Activated naive CD8-positive, alpha-beta T cell (primary cell): ENCODE results near the gene FUT8.

Experiments used
- H3K27ac Mint-ChIP-seq: one replicate; pipeline ENCODE4 v1.8.0; 2021; ENCODE audit warnings: mixed read lengths
- H3K27me3 Mint-ChIP-seq: one replicate; pipeline ENCODE4 v1.8.0; 2021; ENCODE audit warnings: mixed read lengths
- H3K36me3 Mint-ChIP-seq: one replicate; pipeline ENCODE4 v1.8.0; 2021; ENCODE audit warnings: mixed read lengths
- H3K4me1 Mint-ChIP-seq: one replicate; pipeline ENCODE4 v1.8.0; 2021; ENCODE audit warnings: low read depth, mixed read lengths
- H3K4me3 Mint-ChIP-seq: one replicate; pipeline ENCODE4 v1.8.0; 2021; ENCODE audit warnings: mild to moderate bottlenecking, mixed read lengths
- H3K9me3 Mint-ChIP-seq: one replicate; pipeline ENCODE4 v1.8.0; 2021; ENCODE audit warnings: low read depth, mixed read lengths

Gene FUT8

DNA sequence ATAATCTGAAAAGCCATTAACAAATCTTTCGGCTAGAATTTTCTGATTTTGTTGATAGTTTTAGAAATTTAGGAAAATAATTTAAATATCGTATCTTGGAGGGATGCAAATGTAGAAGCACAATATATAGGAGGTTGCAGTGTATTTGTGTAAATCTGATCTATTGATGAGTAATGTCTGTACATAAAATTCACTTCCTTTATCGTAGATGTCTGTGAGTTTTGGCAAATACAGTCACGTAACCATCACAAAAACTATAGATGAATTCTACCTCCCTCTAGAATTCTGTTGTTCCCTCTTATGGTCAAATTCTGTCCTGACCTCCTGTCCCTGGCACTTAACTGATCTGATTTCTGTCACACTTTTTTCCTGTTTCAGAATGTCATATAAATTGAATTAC is 151.8 kb downstream of the FUT8 start:
- Mint-ChIP-seq H3K27ac (no peak overlapping the region), H3K4me3 (no peak overlapping the region), H3K36me3 (peaks cover 27% of the 10 kb centered on the region), H3K4me1 (peaks cover 53% of the 10 kb centered on the region), H3K9me3 (peaks cover 7% of the 10 kb centered on the region), H3K27me3 (no peaks in the 10 kb centered on the region)

DNA sequence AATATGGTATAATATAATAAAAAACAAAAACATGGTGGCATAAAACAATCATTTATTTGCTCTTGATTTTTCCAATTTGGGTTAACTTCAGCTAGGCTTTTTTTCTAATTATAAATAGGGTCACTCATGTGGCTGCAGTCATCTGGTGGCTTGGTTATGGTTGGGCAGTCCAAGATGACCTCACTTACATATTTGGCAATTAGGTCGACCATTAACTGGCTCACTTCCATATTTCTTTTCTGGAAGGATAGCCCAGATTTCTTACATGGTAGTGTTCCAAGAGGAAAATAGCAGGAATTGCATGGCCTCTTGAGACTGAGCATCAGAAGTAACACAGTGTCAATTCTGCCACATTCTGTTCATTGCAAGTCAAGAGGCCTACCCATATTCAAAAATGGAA is 153.4 kb downstream of the FUT8 start:
- Mint-ChIP-seq H3K27me3 (no peaks in the 10 kb centered on the region), H3K36me3 (peaks cover 32% of the 10 kb centered on the region), H3K27ac (no peak overlapping the region), H3K4me1 (peaks cover 54% of the 10 kb centered on the region), H3K9me3 (peaks cover 7% of the 10 kb centered on the region), H3K4me3 (no peak overlapping the region)

DNA sequence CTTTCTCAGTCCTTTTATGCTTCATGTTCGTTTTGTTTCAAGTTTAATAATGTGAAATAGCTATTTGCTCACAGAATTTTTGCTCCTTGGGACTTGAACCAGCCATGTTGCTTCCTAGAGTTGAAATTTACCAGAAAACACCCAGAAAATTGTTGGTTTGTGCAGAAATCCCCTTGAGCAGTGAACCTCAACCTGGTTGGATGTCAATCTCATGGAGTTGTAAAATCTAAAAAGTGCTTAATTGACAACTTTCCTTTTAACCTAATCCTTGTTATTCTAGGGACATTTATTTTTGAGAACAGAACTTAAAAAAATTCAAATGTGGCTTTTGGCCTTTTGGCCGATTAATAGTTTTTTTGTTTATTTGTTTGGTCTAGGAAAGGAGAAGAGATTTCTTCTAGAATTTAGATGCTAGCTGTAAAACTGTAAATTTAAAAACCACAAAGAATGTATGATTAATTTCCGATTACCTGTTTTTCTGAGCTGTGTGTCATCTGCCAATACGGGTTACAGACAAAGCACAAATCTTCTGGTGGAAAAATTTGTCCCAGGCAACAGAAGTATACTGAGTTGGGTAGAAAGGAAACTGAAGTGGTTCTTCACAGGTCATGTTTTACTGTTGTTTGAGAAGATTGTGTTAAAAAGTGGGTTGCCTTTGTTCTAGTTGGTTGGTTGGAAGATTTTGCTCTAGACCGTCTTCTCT is 154.4 kb downstream of the FUT8 start:
- Mint-ChIP-seq H3K36me3 (peaks cover 35% of the 10 kb centered on the region), H3K27me3 (no peaks in the 10 kb centered on the region), H3K9me3 (peaks cover 7% of the 10 kb centered on the region), H3K4me1 (peaks cover 59% of the 10 kb centered on the region), H3K4me3 (peak overlapping the region; percentile 14), H3K27ac (peak overlapping the region; percentile 66)

DNA sequence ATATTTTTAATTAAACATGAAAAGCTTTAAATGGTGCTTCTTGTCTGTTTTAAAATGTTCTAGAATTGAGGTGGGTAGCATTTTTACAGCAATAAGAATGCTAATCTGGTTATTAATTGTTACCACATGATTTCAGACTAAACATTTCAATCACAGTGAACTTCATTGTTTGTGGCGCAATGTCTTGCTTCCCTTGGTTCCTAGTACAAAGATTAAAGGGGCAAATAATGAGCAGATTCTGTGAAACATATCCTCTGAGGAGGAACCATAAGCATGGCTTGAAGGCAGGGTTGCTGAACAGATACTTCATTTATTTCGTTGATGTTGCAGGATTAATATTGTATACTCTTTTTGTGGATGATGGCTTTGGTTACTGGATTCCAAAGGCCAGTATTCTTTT is 162.1 kb downstream of the FUT8 start:
- Mint-ChIP-seq H3K27me3 (no peaks in the 10 kb centered on the region), H3K27ac (no peak overlapping the region), H3K4me1 (peaks cover 49% of the 10 kb centered on the region), H3K4me3 (no peak overlapping the region), H3K36me3 (peaks cover 23% of the 10 kb centered on the region), H3K9me3 (no peaks in the 10 kb centered on the region)

DNA sequence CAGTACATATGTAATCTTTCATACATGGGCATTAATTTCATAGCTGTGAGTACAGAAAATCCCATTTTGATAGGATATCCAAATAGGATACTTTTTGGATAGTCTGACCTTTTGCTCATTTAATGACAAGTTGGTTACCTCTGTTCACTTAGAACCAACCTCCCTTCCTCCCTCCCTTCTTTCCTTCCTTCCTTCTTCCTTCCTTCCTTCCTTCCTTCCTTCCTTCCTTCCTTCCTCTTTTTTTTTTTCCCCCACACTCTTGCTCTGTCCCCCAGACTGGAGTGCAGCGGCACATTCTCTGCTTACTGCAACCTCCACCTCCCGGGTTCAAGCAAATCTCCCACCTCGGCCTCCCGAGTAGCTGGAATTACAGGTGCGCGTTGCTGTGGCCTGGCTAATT is 162.9 kb downstream of the FUT8 start:
- Mint-ChIP-seq H3K4me3 (no peak overlapping the region), H3K36me3 (peaks cover 22% of the 10 kb centered on the region), H3K27me3 (no peaks in the 10 kb centered on the region), H3K27ac (no peak overlapping the region), H3K9me3 (no peaks in the 10 kb centered on the region), H3K4me1 (peaks cover 47% of the 10 kb centered on the region)

DNA sequence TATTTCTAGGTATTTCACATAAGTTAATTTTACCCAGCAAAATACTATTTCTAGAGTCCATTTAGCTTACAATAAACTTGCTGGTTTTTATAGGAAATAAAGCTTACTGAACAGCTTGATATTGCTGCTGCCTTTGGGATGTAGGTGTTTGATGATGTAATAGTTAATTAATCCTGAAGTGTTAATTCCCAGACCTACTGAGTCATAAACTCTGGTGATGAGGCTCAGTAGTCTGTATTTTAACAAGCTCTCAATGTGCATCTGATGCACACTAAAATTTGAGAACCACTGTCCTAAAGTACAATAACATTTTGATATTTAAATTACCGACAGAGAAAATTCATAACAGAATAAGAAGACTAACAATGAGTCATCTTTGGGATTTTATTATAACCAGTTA is 168.4 kb downstream of the FUT8 start:
- H3K4me1 Mint-ChIP-seq: peaks cover 31% of the 10 kb centered on the region
- H3K9me3 Mint-ChIP-seq: no peaks in the 10 kb centered on the region
- peaks cover 13% of the 10 kb centered on the region for H3K36me3 Mint-ChIP-seq
- H3K4me3 Mint-ChIP-seq: no peak overlapping the region
- H3K27me3 Mint-ChIP-seq: no peaks in the 10 kb centered on the region
- H3K27ac Mint-ChIP-seq: no peak overlapping the region

DNA sequence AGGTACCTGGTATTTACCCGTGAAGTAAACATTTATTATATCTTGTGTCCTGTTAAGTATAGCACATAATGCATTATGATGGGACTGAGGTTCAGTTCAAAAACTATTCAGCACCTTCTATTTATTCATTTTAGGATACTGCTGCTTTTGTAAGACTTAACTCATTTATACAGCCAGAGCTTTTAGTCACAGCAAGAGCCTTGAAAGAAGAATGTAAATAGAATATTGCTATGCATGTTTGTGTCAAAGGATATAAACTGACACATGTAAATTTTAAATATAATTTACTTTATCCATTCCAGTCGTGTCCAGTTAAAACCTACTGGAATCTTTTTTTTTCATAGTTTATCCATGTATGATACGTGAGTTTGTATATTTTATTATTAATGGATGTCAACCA is 168.8 kb downstream of the FUT8 start:
- Mint-ChIP-seq H3K9me3 (no peaks in the 10 kb centered on the region), H3K27me3 (no peaks in the 10 kb centered on the region), H3K36me3 (peaks cover 9% of the 10 kb centered on the region), H3K27ac (no peak overlapping the region), H3K4me1 (peaks cover 31% of the 10 kb centered on the region), H3K4me3 (no peak overlapping the region)

DNA sequence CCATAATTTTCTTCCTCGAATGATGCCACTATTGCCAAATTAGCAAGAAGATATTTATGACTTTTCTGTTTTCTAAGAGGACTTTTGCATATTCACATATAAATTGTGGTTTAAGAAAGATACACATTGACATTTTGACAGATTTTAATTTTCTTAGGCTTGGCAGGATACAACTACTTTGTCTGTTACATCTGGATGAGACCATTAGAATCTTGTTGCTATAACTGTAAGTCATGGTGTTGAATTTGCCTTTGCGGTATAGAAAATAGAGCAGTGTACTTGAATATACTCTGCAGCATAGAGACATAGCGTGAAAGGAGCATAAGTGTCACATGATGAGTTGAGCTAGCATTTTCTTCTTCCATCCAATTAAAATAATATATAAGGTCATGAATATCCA is 169.3 kb downstream of the FUT8 start:
- no peak overlapping the region for H3K27ac Mint-ChIP-seq
- H3K27me3 Mint-ChIP-seq: no peaks in the 10 kb centered on the region
- no peaks in the 10 kb centered on the region for H3K9me3 Mint-ChIP-seq
- H3K36me3 Mint-ChIP-seq: peaks cover 9% of the 10 kb centered on the region
- peaks cover 31% of the 10 kb centered on the region for H3K4me1 Mint-ChIP-seq
- H3K4me3 Mint-ChIP-seq: no peak overlapping the region

DNA sequence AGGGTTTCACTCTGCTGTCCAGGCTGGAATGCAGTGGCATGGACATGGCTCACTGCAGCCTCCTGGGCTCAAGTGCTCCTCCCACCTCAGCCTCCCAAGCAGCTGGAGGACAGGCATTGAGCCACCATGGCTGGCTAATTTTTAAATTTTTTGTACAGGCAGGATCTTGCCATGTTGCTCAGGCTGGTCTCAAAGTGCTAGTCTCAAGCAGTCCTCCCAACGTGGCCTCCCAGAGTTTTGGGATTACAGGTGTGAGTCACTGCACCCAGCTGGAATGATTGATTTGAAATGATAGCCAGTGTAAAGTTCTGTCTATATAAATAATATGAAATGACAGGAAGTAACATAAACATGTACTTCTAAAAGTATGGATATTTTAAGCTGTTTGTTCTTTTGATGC is 172.7 kb downstream of the FUT8 start:
- H3K4me3 Mint-ChIP-seq: no peak overlapping the region
- no peak overlapping the region for H3K27ac Mint-ChIP-seq
- H3K9me3 Mint-ChIP-seq: no peaks in the 10 kb centered on the region
- peaks cover 29% of the 10 kb centered on the region for H3K4me1 Mint-ChIP-seq
- H3K27me3 Mint-ChIP-seq: no peaks in the 10 kb centered on the region
- H3K36me3 Mint-ChIP-seq: peaks cover 11% of the 10 kb centered on the region

DNA sequence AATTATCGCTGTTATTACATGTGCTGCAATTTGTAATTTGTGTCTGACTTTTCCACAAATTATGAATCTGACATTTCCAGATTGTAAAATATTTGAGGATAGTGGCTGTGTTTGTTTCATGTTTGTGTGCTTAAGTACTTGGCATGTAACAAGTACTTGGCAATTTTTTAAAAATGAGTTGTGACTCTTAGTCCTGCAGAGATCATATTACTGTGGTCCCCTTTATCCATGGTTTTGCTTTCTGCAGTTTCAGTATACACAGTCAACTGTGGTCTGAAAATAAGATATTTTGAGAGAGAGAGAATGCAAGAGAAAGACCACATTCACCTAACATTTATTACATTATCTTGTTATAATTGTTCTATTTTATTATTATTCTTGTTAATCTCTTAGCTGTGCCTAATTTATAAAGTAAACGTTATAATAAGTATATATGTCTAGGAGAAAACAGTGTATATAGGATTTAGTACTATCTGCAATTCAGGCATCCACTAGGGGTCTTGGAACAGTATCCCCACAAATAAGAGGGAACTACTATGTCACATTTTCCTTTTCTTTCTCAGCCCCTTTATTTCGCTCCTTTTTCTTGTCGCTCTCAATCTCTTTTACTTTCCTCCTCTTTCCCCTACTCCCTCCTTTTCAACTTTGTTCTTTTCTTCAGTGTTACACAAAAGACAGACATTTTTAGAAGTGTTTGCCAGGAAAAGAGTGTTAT is 176.1 kb downstream of the FUT8 start:
- H3K36me3 Mint-ChIP-seq: peaks cover 5% of the 10 kb centered on the region
- H3K4me3 Mint-ChIP-seq: no peak overlapping the region
- H3K4me1 Mint-ChIP-seq: peaks cover 19% of the 10 kb centered on the region
- no peaks in the 10 kb centered on the region for H3K9me3 Mint-ChIP-seq
- H3K27me3 Mint-ChIP-seq: no peaks in the 10 kb centered on the region
- no peak overlapping the region for H3K27ac Mint-ChIP-seq

DNA sequence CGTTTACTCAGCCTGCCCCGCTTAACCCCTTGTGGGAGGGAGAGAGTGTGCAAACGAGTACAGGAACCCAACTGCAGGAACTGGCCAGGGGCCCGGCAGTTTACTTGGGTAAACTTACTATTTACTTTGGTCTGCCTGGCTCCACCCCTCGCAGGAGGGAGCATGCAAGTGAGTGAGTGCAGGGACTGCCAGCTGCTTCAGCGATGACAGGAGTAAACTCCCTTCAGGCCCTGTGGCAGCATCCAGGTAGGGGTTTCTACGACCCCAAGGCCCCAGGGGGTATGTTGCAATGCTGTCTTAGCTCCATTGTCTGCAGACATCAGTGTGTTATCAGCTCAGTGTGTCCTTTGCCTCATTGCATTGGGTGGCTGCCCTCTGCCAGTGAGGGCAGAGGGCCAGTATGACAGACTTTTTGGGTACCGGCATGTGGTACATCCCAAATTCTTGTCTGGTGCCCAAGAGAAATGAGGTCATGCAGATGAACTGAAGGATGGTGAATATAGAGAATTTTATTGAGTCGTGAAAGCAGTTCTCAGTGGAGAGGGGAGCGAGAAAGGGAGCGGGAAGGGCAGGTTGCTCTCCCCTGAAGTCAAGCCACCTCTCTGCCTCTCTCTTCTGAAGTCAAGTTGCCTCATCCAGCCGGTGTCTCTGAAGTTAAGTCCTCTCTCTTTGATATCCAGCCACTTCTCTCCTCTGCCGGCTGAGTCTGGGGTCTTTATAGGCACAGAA is 181.8 kb downstream of the FUT8 start:
- Mint-ChIP-seq H3K9me3 (no peaks in the 10 kb centered on the region), H3K36me3 (no peaks in the 10 kb centered on the region), H3K27ac (no peak overlapping the region), H3K4me3 (no peak overlapping the region), H3K27me3 (no peaks in the 10 kb centered on the region), H3K4me1 (peaks cover 3% of the 10 kb centered on the region)

DNA sequence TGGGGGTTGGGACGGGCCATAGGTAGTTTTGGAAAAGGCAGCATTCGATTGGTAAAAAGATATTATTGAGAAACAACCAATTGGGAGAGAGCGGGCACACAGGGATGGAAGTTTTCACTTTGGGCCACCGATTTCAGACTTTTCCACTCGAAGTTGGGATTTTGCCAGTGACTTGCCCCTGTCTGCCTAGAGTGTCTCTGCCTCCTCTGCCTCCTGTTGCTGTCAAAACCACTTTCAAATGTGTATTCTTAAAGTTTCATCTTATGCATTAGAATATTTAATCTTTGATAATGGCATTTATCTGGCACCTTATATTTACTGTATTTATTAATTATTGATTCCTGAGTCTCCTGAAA is 182.3 kb downstream of the FUT8 start:
- H3K27me3 Mint-ChIP-seq: no peaks in the 10 kb centered on the region
- no peaks in the 10 kb centered on the region for H3K36me3 Mint-ChIP-seq
- peaks cover 3% of the 10 kb centered on the region for H3K4me1 Mint-ChIP-seq
- no peaks in the 10 kb centered on the region for H3K9me3 Mint-ChIP-seq
- no peak overlapping the region for H3K27ac Mint-ChIP-seq
- no peak overlapping the region for H3K4me3 Mint-ChIP-seq

DNA sequence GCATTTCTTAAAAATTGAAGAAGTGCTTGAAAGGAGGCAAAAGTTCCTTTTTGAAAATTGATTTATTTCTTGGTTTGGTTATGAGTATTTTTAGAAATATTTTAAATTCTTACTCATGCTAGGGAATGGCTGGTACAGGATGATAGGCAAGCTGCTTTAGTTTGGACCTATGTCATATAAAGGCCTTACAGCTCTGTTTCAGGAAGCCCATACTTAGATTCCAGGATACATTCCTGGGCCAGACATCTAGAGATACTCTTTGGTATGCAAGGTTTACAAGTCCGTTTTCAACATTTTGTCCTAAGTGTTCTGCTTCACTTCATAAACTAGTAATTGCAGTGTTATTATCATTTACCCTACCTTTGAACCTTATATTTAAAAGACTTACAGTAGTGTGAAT is 186.8 kb downstream of the FUT8 start:
- H3K27ac Mint-ChIP-seq: no peak overlapping the region
- no peaks in the 10 kb centered on the region for H3K9me3 Mint-ChIP-seq
- peaks cover 5% of the 10 kb centered on the region for H3K36me3 Mint-ChIP-seq
- peaks cover 5% of the 10 kb centered on the region for H3K4me1 Mint-ChIP-seq
- H3K4me3 Mint-ChIP-seq: no peak overlapping the region
- no peaks in the 10 kb centered on the region for H3K27me3 Mint-ChIP-seq

DNA sequence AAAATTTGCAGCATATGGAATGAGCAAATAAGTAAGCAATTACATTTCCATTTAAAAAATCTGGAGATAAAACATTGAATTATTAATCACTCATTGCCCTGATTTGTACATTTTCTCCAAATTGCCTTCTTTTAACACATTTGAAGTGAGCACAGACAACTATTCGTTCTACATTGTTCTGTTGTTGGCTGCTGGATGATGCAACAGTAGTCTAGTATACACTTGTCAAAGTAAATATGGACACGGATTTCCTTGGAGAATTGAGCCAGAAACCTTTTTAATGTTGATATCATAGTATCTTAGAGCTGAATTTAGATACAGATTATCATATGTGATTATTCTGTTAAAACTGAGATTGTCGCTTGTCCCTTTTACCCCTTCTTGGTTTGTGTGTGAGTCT is 188.2 kb downstream of the FUT8 start:
- Mint-ChIP-seq H3K27ac (no peak overlapping the region), H3K36me3 (peaks cover 5% of the 10 kb centered on the region), H3K4me3 (no peak overlapping the region), H3K27me3 (no peaks in the 10 kb centered on the region), H3K9me3 (no peaks in the 10 kb centered on the region), H3K4me1 (peaks cover 11% of the 10 kb centered on the region)

DNA sequence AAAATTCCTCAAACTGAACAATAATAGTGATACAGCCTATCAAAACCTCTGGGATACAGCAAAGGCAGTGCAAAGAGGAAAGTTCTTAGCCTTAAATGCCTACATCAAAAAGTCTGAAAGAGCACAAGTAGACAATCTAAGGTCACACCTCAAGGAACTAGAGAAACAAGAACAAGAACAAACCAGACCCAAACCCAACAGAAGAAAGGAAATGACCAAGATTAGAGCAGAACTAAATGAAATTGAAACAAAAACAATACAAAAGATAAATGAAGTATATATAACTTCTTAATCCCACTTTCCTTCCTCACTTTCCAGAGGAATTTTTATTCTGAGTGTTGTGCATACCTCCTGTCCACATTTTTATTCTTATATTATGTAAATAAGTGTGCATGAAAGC is 192.0 kb downstream of the FUT8 start:
- no peaks in the 10 kb centered on the region for H3K9me3 Mint-ChIP-seq
- H3K4me1 Mint-ChIP-seq: peaks cover 15% of the 10 kb centered on the region
- H3K36me3 Mint-ChIP-seq: peaks cover 5% of the 10 kb centered on the region
- no peaks in the 10 kb centered on the region for H3K27me3 Mint-ChIP-seq
- H3K27ac Mint-ChIP-seq: no peak overlapping the region
- H3K4me3 Mint-ChIP-seq: no peak overlapping the region
